Amniotic stem cell (primary cell): ENCODE measurements around the gene DAZL.

Experiments used
- DNase-seq: peaks from one replicate; lab custom pipeline; 2025; lab: John Stamatoyannopoulos, UW

Gene DAZL

GRCh38 chr3:16543242-16543864, 61.9 kb downstream of the DAZL start:
- DNase-seq: no peak

DNA sequence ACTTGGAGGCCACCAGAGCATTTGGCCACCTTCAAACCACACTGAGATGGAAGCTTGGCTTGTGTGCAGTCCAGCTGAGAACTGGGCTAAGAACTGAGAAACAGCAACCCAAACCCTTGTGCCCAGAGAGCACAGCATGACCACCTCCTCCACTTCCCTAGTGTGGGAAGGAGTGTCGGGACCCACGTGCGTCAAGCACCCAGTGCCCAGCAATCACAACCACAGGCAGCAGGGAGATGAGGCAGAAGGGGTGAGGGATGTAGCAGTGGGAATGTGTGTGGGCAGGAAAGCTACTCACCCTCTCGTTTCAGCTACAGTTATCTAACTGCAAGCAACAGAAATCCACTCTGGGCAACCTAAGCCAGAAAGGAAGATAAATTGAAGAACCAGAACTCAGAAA, 66.7 kb downstream of the DAZL start:
- no peak for DNase-seq

GRCh38 chr3:16536996-16537395, 68.2 kb downstream of the DAZL start:
- DNase-seq: no peak
